HL-60 (cell line): ENCODE results near the gene TBC1D1.
A peak's percentile ranks its signal among the peaks of the same experiment; 100 is the strongest.
"Not testable (repeated sequence)": the region's sequence is repeated elsewhere in the genome, so short reads cannot be mapped to it uniquely, and the experiment has no call there.

Experiments
- DNase-seq, 2 experiments: peaks; one replicate each; pipeline ENCODE4 v3.0.0-alpha.2; 2010 to 2020; ENCODE audit warnings: low read depth in 1 of 2, low spot score in 1 of 2
- H3K27ac ChIP-seq: fragments of 250-450 bp; sonication (Bioruptor Pico); replicated peaks from 2 replicates; pipeline ENCODE4 v1.5.1; 2020; ENCODE audit warnings: mild to moderate bottlenecking, moderate library complexity
- H3K27me3 ChIP-seq: fragments of 250-450 bp; sonication (Bioruptor Pico); 2 replicates; pipeline ENCODE4 v1.5.1; 2021; ENCODE audit warnings: mild to moderate bottlenecking, moderate library complexity; ENCODE audit not compliant: insufficient read depth, poor library complexity, severe bottlenecking
- H3K4me3 ChIP-seq: replicated peaks from 2 replicates; pipeline ENCODE4 v1.5.1; 2011; ENCODE audit warnings: mild to moderate bottlenecking, control low read depth, low read length; ENCODE audit not compliant: insufficient read depth
- GABPA ChIP-seq: IDR thresholded peaks from 2 replicates; pipeline ENCODE4 v1.6.1; 2012; ENCODE audit warnings: low read depth
- POLR2AphosphoS5 ChIP-seq: IDR thresholded peaks from 2 replicates; pipeline ENCODE4 v1.6.1; 2012; ENCODE audit warnings: low read depth
- SPI1 ChIP-seq: IDR thresholded peaks from 2 replicates; pipeline ENCODE4 v1.6.1; 2012; ENCODE audit warnings: low read depth, mild to moderate bottlenecking, borderline replicate concordance
- TF ChIP-seq, protein P1 (sequence below): IDR thresholded peaks from 2 replicates; pipeline ENCODE4 v1.6.1; 2012; ENCODE audit warnings: low read depth; ENCODE audit not compliant: insufficient replicate concordance
- TF ChIP-seq, protein P2 (sequence below): IDR thresholded peaks from one replicate; pipeline ENCODE4 v1.5.1; 2011; ENCODE audit warnings: low read length, control low read depth, inconsistent platforms; ENCODE audit not compliant: insufficient read depth

Gene TBC1D1

DNA sequence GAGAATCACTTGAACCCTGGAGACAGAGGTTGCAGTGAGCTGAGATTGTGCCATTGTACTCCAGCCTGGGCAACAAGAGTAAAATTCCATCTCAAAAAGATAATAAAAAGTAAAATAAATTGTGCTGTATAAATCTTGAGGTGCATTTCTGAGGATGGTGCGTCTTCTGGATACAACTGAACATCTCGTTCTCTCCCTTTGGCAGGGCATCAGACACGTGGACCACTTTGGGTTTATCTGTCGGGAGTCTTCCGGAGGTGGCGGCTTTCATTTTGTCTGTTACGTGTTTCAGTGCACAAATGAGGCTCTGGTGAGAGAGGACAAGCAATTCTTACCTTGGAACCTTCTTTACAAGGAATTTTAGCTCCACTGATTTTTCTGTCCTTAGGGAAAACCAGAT, 129.5 kb downstream of the TBC1D1 start:
- no peaks in the 10 kb centered on the region for H3K27me3 ChIP-seq
- H3K4me3 ChIP-seq: no peak overlapping the region
- no peak overlapping the region for H3K27ac ChIP-seq
- DNase-seq: no peak
- TF ChIP-seq GABPA (no peak), SPI1 (no peak), POLR2AphosphoS5 (no peak)
- TF ChIP-seq, protein P1, sequence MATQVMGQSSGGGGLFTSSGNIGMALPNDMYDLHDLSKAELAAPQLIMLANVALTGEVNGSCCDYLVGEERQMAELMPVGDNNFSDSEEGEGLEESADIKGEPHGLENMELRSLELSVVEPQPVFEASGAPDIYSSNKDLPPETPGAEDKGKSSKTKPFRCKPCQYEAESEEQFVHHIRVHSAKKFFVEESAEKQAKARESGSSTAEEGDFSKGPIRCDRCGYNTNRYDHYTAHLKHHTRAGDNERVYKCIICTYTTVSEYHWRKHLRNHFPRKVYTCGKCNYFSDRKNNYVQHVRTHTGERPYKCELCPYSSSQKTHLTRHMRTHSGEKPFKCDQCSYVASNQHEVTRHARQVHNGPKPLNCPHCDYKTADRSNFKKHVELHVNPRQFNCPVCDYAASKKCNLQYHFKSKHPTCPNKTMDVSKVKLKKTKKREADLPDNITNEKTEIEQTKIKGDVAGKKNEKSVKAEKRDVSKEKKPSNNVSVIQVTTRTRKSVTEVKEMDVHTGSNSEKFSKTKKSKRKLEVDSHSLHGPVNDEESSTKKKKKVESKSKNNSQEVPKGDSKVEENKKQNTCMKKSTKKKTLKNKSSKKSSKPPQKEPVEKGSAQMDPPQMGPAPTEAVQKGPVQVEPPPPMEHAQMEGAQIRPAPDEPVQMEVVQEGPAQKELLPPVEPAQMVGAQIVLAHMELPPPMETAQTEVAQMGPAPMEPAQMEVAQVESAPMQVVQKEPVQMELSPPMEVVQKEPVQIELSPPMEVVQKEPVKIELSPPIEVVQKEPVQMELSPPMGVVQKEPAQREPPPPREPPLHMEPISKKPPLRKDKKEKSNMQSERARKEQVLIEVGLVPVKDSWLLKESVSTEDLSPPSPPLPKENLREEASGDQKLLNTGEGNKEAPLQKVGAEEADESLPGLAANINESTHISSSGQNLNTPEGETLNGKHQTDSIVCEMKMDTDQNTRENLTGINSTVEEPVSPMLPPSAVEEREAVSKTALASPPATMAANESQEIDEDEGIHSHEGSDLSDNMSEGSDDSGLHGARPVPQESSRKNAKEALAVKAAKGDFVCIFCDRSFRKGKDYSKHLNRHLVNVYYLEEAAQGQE: no peak
- TF ChIP-seq, protein P2, sequence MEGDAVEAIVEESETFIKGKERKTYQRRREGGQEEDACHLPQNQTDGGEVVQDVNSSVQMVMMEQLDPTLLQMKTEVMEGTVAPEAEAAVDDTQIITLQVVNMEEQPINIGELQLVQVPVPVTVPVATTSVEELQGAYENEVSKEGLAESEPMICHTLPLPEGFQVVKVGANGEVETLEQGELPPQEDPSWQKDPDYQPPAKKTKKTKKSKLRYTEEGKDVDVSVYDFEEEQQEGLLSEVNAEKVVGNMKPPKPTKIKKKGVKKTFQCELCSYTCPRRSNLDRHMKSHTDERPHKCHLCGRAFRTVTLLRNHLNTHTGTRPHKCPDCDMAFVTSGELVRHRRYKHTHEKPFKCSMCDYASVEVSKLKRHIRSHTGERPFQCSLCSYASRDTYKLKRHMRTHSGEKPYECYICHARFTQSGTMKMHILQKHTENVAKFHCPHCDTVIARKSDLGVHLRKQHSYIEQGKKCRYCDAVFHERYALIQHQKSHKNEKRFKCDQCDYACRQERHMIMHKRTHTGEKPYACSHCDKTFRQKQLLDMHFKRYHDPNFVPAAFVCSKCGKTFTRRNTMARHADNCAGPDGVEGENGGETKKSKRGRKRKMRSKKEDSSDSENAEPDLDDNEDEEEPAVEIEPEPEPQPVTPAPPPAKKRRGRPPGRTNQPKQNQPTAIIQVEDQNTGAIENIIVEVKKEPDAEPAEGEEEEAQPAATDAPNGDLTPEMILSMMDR: no peak

DNA sequence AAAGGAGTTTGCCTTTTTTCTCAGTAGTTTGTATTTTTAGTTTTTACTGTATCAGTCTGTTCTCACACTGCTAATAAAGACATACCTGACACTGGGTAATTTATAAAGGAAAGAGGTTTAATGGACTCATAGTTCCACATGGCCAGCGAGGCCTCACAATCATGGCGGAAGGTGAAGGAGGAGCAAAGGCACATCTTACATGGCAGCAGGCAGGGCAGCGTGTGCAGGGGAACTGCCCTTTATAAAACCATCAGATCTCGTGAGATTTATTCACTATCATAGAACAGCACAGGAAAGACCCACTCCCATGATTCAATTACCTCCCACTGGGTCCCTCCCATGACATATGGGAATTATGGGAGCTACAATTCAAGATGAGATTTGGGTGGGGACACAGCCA, 130.1 kb downstream of the TBC1D1 start:
- not testable (repeated sequence) for DNase-seq, H3K4me3 ChIP-seq, H3K27ac ChIP-seq, H3K27me3 ChIP-seq

DNA sequence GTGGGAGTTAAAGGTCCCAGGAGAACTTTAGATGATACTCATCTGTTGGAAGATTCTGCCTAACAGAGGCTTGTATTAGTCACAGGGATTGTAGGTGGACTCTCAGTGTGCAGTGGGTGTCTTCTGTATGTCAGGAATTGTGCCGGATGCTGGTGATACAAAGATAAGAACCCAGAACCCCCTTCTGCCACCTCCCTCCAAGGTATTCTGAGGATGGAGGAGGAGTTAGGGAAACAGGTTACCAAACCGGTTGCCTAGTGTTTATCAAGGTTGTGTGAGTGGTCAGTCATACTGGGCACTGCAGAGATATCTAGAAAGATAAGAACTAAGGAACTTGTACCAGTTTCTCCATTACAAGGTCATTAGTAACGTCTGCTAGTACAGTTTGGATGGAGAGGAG, 130.9 kb downstream of the TBC1D1 start:
- H3K4me3 ChIP-seq: no peak overlapping the region
- H3K27ac ChIP-seq: no peak overlapping the region
- no peak for TF ChIP-seq GABPA
- TF ChIP-seq, protein P1: no peak
- no peak for TF ChIP-seq POLR2AphosphoS5
- no peak for TF ChIP-seq SPI1
- TF ChIP-seq, protein P2: no peak
- no peak for DNase-seq
- H3K27me3 ChIP-seq: no peaks in the 10 kb centered on the region

DNA sequence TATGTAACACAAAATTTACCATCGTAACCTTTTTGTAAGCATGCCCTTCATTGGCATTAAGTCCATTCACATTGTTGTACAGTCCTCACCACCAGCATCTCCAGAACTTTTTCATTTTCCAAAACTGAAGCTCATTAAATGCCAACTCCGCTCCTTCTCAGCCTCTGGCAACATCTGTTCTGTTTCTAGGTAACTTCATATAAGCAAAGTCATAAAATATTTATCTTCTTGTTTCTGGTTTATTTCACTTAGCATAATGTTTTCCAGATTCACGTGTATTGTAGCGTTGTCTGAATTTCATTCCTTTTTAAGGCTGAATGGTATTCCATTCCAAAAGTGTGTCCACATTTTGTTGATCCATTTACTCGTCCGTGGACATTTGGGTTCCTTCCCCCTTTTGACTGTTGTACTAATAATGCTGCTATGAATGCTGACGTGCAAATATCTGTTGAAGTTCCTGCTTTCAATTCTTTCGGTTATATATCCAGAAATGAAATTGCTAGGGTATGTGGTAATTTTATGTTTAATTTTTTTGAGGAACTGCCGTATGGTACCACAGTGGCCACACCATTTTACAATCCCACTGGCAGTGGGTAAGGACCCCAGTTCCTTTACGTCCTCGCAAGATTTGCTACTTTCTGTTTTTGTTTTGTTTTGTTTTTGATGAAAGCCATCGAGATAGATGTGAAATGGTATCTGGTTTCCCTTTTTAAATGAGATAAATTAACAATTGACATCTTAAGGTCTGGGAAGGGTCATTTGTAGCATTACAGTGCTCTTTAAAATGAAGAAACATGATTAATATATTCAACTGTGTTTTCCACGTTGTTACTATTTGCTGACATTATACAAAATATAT, 132.7 kb downstream of the TBC1D1 start:
- no peak overlapping the region for H3K4me3 ChIP-seq
- H3K27ac ChIP-seq: peak overlapping the region; percentile 33; the same call in 1 of the 2 replicates
- TF ChIP-seq SPI1 (peak; percentile 87), POLR2AphosphoS5 (no peak)
- peak in 1 of 2 experiments; percentile 57 for DNase-seq
- no peaks in the 10 kb centered on the region for H3K27me3 ChIP-seq

DNA sequence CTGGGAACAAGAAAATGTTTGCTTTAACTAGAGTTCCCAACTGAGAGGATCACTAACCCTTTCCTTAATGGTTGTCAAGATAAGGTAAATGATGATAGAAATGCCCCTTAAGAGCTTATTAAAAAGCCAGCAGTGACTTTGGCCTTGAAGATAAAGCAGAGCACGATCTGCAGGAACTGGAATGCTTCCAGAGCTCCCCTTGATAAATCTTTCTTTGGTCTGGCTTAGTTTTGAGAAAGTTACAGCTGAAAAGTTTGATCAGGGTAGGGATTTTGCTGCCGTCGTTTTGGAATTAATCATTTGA, 133.3 kb downstream of the TBC1D1 start:
- no peak overlapping the region for H3K27ac ChIP-seq
- H3K4me3 ChIP-seq: no peak overlapping the region
- TF ChIP-seq POLR2AphosphoS5: no peak
- TF ChIP-seq, protein P2: no peak
- TF ChIP-seq, protein P1: no peak
- no peak for TF ChIP-seq GABPA
- TF ChIP-seq SPI1: no peak
- DNase-seq: no peak
- H3K27me3 ChIP-seq: no peaks in the 10 kb centered on the region
